HG03066 (cell line): Measurements from ENCODE around the gene RNF222.

Source experiments
- ATAC-seq: cut with Tn5 transposase; IDR thresholded peaks from one replicate; pipeline ENCODE4 v1.9.1; 2021; ENCODE audit warnings: low read depth; ENCODE audit not compliant: unreplicated experiment

RNF222 gene, protein sequence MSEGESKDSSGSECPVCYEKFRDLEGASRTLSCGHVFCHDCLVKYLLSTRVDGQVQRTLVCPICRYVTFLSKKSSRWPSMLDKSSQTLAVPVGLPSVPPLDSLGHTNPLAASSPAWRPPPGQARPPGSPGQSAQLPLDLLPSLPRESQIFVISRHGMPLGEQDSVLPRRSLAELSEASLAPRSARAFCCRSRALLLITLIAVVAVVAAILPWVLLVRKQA

DNA sequence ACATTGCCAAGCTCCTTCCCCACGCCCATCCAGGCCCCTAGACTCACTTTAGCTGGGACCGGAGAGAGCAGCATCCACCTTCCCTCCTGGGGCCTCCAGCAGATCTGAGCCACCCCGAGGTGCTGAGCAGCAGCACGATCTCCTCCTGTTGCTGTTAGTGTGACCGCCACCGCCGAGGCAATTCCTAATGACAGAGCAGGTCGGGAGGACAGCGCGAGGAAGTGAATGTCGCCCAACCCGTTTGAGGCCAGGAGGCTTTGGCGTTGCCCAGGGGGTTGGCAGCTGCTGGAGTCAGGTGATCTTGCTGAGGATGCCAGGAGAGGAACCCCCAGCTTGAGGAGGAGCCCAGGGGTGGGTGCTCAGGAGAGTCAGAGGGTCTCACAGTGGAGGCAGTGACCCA, at the start of gene RNF222:
TSS of gene RNF222 (minus strand) at position 192 of the 400 bp plus-strand sequence. CDS start 4,366 bp downstream, outside the sequence.
- ATAC-seq: no peak

DNA sequence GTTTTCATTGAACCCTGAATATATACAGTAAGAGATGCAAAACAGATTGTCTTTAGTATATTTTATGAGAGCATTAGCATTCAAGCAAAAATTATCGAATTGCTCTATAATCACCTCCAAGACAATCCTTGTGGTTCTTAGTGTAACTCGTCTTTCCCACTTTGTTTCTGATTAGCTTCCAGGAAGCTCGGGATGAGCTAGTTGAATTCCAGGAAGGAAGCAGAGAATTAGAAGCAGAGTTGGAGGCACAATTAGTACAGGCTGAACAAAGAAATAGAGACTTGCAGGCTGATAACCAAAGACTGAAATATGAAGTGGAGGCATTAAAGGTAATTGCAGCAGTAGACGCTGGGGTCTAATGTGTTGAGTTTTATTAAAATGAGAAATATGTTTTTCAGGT, 47.9 kb upstream of the RNF222 start:
- no peak for ATAC-seq

DNA sequence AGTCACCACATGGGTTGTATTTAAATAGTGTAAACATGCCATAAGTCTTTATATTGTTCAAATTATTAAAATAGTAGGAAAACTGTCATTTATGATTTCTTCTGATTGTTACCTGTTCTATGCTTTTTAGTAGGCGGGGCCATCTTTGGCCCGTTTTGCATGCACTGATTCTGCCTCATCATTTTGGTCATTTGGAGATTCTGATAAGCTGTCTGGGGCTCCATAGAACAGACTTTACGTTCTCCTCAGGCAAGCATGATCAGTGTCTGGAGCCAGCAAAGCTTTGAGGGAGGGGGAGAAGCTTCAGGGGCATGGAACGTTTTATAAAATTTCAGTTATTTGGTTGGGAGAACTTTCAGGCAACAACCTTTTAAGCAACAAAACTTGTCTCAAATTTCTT, 46.9 kb upstream of the RNF222 start:
- ATAC-seq: no peak

DNA sequence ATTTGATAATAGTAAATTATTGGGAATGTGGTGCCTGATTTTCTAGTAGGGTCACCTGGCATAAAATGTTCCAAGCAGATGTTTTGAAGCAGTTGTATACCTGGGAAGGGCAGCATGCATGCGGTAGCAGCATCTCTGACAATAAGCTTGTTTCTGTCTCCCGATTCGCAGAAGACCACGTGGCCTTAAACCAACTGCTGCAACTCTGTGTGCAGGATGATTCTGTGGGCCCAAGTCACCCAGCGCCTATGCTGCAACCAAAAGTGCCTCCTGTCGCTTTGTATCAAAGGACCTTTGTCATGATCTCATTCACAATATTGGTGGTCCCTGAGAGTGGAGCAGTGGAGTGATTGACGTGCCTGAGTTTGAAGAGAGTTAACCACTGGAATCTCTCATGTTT, 46.1 kb upstream of the RNF222 start:
- ATAC-seq: no peak

DNA sequence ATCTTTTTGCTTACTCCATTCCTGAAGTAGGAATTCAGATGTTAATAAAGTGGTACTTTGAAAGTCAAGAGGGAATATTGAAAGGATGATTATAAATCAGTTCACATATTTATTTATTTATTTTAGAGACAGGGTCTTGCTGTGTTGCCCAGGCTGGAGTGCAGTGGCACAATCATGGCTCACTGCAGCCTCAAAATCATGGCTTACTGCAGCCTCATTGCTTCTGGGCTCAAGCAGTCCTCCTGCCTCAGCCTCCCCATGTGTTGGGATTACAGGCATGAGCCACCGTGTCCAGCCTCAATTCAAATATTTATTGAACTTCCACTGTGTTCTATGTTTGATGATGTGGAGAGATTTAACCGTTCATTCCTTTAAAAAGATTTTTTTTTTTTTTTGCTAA, 44.7 kb upstream of the RNF222 start:
- no peak for ATAC-seq

DNA sequence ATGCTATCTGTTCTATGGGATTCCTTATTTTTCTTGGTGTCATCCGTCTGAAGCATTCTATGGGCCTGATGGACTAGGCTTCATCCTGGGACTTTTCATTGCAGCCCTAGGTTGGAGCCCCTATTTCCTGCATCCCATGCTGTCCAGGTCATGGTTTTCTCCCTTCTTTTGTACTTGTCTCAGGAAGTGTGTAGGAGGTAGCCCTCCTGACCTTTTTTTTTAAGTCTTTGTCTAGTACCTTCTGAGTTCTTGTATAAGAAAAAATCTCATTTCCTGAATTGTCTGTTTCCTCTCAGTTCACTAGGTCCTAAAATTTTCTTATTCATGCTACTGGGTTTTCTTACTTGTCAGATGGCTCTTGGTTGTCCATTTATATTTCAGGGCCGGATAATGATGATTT, 44.1 kb upstream of the RNF222 start:
- ATAC-seq: no peak

DNA sequence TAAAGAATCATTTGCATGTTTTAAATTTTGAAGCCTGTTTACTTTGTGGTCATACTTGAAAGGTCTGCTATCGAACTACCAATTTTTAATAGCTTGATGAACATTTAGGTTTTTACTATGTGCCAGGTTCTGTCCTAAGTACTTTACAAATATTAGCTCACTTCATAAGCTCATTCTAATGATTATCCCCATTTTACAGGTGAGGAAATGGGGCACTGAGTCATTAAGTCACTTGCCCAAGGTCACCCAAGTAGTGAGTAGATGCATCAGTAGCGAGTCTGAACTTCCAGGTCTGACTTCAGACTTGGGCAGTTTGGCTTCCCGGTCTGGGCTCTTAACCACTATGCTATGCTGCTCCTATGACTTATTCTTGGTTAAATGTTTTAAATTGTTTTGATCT, 42.1 kb upstream of the RNF222 start:
- no peak for ATAC-seq

DNA sequence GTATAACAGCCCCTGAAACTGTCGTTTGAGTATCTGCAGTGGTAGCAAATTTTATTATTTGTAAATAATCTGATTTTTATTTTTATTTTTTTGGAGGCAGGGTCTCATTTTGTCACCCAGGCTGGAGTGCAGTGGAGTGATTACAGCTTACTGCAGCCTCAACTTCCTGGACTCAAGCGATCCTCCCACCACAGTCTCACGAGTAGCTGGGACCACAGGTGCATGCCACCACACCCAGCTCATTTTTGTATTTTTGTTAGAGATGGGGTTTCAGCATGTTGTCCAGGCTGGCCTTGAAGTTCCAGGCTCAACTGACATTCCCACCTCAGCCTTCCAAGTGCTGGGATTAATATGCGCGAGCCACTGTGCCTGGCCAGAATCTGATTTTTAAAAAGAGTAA, 40.8 kb upstream of the RNF222 start:
- ATAC-seq: no peak

DNA sequence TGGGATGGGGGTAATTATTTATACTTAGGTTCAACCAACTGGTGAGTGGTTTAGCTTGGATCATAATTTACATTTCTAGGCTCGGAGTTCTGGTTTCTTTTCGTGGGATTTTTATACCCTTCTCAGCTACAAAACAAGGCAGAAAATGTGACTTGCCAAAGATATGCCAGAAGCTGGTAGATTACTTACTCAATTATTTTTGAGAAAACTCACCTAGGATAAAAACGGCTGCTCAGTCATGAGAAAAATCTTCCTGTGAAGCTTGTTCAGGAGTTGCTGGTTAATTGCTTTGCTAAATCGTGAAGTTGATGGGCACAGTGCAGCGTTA, 39.2 kb upstream of the RNF222 start:
- ATAC-seq: no peak

DNA sequence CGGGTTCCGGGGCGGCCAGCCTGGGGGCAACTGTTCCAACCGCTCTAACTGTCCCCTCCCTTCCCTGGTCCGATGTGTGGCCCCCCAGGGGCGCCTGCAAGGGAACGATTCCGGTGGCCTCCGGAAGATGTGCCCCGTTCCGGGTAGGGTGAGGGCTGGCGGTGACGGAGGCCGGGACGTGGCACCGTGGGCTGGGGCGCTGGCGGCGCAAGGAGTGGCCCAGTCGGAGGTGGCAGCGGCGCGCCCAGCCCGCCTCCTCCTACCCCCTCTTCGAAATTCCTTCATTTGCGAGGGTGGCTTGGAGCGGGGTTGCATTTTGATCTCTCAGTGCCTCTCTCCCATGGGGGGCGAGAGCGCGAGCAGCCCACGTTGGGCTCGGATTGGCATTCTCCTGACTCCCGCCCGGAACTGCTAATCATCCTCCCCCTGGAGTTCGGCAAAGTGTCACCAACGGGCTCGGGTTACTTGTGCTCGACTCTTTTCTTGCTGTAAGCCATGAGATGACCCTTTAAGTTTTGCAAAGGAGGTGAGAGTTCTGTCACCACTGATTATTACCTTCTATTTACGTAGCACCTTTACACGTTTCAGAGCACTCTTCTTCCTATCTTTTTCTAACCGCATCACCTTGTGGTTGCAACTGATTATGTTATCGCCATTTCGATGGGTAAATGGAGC, 38.7 kb upstream of the RNF222 start:
- ATAC-seq: peak; percentile 48

DNA sequence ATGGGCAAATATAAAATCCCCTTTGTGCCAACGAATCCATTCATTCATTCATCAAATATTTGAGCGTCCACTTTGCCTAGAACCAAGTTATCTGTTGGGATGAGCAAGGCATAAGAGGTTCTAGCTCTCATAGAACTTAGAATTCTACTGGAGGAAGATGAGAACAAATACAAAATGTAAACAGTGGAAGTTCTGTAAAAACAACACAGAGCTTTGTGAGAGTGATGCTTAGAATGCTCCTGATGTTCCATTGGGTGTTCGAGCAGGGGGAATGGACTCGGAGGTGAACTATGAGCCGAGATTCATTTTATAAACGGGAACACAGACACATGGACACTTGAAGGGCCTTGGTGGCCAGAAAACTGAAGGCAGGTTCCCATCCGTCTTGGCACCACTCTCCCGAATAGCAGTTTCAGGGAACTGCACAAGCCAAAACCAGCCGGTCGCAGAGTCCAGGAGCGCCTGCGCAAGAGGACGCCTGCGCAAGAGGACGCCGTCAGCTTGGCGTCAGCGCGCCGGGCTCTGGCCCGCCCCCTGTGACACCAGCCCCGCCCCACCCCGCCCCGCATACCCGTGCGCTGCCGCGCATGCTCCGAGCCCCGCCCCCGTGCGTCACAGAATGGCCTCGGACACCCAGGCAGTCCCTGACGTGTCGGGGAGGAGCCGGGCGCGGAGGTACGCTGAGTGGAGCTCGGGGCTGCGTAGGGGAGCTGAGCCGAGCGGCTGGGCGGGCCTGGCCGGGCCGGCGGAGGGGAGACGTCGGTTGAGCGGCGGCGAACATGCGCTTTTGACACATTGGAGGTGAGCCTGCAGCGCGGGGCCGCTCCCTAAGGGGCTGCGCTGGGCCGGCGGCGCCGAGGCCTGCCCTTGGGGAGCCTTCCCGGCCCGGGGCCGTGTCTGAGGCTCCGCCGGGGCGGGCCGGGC, 37.9 kb upstream of the RNF222 start, which contains the start of gene NDEL1:
TSS of gene NDEL1 (plus strand) at position 640 of the 924 bp plus-strand sequence. CDS start 8,388 bp downstream, outside the sequence.
- peak; percentile 96 for ATAC-seq

DNA sequence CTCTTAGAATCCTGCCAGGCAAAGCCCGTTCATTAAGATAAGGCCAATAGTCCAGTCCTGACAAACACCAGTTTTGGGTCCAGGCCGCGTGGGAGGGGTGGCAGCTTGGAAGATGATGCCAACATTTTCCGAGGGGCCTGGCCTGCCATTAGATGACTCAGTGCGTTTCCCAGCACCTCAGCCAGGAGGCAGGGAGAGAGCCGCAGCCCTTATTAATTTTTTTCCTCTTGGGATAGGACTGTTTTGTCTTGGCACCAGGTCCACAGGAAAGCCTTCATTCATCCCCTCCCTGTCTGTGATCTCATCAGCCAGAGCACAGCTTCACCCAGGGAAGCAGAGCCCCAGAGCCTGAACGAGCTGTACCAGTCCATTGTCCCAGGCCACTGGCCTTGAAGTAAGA, 33.3 kb upstream of the RNF222 start:
- ATAC-seq: no peak

DNA sequence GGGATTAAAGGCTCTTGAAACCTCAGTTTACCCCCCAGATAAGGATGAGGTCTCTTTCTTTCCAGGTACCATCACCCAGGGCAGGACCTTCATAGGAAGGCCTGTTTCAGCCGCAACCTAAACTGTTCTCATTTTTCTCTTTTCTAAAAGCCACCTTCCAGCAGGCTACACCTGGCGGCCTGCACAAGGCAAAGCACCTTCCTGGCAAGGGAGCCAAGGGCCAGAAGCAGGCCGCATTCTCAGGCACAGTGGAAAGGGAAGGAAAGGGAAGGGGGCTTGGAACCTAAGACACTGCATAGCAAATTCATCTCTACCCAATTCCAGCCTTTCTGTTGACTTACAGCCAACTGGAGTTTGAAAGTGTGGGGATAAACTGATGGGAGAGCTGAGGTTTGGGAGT, 29.2 kb upstream of the RNF222 start:
- ATAC-seq: no peak

DNA sequence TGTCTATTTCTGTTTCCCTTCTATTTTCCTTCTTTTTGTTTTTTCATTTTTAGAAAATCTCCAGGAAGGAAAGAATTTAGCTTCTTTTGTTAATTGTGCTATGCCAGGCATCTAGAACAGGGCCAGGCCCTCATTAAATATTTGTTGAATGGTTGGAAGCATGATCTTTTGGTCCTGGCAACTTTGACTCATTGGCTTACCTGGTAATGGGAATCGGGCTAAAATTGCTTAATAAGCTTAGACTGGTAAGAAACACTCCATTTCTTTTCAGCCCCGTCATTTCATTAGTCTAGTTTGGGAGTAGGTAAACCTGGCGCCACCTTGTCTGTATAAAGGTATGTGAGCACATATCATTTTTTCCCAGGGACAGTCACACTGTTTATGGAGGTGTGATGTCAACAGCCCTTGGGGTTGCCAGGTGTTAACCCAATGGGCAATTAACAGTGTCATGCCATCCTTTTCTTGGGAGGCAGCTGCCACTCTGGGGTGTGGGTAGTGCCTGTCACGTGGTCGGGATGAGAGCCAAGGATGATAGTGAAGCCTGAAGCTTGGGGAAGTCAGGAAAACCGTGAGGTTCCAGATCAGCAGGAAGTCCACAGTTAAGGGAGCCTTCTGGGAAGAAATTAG, 28.6 kb upstream of the RNF222 start:
- ATAC-seq: no peak

DNA sequence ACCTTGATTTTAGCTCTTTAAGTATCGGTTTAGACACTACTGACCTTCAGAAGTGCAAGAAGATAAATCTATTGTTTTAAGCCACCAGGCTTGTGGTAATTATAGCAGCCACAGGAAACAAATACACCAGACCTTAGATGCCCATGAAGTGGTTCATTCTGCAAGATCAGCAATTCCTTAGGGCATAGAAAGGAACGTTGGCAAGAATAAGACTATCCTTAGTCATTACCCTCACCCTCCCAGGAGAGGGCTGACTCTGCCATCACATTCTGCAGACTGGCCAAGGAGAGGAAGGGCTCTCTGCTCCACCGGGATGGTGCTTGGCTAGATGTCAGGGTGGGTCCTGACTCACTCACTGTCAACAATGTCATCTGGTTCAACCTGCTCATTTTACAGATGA, 23.9 kb upstream of the RNF222 start:
- no peak for ATAC-seq

DNA sequence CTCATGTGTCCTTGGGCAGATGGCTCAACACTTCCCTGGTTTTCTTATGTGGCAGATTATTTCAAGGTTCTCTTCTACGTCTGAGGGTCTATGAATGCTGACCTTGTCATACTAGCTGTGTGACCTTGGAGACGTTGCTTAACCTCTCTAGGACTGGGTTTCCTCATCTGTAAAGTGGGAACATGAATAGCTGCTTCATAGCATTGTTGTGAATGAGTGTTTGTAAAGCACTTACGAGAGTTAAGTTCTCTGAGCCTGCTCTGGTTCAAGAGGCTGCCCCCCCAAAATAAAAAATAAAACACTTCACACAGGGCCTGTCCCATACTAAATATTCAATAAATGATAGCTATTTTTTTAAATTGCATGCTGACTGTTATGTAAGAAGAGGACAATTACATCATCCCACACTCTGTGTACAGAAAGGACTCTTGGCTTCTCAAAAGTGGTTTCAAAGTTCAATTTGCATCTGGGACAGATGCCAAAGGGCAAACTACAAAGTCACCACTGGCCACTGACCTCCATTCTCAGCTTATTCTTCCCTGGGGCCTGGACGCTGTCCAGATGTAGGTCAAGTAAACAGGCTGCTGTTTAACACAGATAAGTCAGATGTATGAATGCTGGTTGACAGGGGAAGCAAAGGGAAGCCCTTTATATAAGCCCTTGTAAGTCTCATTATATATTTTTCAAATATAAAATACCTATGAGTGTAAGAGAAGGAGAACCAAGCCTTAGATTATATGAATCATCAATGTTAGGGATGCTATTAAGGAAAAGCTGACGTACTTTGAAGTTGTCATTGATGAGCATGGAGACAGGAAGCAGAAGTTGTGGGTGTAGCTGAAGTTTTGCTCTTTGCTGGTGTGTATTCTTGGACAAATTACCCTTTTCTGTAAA, 22.7 kb upstream of the RNF222 start:
- ATAC-seq: no peak

DNA sequence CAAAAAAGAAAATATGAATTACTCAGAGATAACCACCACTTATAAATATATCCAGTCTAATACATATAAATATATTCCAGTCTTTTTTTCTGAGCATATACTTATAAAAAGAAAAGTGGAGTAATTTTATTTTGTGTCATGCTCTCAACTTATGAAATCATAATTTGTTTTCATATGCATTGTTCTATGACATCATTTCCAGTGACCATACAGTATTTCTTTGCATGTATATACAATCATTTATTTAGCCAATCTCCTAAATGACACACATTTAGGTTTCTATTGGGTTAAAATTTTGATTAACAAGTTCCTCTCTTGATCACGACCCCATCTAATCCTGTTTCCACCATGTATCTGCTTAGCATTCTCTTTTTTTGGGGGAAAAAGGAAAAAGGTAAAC, 21.7 kb upstream of the RNF222 start:
- no peak for ATAC-seq

DNA sequence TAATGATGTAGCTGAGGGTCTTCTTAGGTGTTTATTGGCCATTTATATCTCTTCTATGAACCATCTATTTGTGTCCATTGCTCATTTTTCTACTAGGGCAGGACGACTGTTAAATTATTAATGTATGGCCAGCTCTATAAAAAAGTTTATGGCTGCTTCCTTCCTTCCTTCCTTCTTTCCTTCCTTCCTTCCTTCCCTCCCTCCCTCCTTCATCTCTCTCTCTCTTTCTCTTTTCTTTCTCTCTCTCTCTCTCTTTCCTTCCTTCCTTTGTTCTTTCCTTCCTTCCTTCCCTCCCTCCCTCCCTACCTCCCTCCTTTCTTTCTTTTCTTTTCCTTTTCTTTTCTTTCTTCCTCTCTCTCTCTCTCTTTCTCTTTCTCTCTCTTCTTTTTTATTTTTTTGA, 20.8 kb upstream of the RNF222 start:
- ATAC-seq: no peak

DNA sequence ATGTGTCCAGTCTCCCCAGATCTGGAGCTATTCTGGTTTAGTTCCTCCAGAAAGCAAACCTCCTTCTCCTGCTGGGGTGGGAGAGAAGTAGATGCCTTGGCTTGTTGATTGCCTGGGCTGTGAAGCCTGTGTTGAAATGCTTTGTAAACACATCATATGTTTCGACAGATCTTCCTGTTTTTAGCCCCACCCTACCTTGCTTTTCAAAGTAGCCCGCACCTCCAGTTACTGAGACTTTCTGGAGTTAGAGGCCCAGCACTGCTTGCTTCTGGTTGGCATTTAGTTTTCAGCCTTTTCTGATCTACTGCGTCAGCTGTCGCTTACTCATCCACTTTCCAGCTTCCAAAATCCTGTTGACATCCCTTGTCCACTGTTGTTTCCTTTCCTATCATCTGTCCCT, 20.2 kb upstream of the RNF222 start:
- ATAC-seq: no peak

DNA sequence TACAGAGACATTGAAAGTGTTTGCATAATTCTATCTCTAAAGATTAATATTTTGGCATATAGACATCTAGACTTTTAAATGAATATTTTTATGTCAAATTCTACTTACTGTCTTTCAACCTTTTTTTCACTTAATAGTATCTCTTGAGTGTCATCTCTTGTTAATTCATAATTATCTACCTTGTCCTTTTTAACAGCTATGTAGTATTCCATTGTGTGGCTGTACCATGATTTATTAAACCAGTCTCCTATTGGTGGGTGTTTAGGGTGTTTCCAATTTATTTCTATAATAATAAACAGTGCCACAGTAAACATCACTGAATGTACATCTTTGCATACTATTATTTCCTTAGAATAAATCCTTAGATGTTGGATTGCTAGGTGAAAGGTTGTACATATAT, 16.3 kb upstream of the RNF222 start:
- no peak for ATAC-seq
